Stimulated activated CD8-positive, alpha-beta memory T cell treated with anti-CD3 and anti-CD28 coated beads, Interleukin-2, amount 100 ng/mL, for 48 hours (primary cell): Measurements from ENCODE around the gene WDR46.
"Not testable (repeated sequence)": the region's sequence is repeated elsewhere in the genome, so short reads cannot be mapped to it uniquely, and the experiment has no call there.

Source experiments
- DNase-seq, 2 donors: peaks; one replicate each; pipeline ENCODE4 v3.0.0-alpha.2; 2020; ENCODE audit warnings: low read depth in 2 of 2

The WDR46 gene

GRCh38 chr6:33288141-33288920, 708 bp downstream of the WDR46 start:
- no peak for DNase-seq

- DNase-seq = no peak
These were observed 1.8 kb downstream of the WDR46 start for GRCh38 chr6:33286946-33287914.

- DNase-seq = not testable (repeated sequence)
These were observed 3.8 kb downstream of the WDR46 start for GRCh38 chr6:33285214-33285613.

- no peak for DNase-seq
These were observed 8.5 kb downstream of the WDR46 start for GRCh38 chr6:33280539-33280938.

- no peak for DNase-seq
These were observed 9.0 kb downstream of the WDR46 start for GRCh38 chr6:33279971-33280511.

- no peak for DNase-seq
These were observed 9.8 kb downstream of the WDR46 start for GRCh38 chr6:33279257-33279695.

GRCh38 chr6:33278810-33279209, 10.2 kb downstream of the WDR46 start:
- no peak for DNase-seq

GRCh38 chr6:33278392-33278741, 10.7 kb downstream of the WDR46 start:
- DNase-seq = no peak

GRCh38 chr6:33277663-33278391, 11.2 kb downstream of the WDR46 start:
- peak in 1 of 2 donors; percentile 24 for DNase-seq

- DNase-seq = peak; percentile 71 to 76
These were observed 12.0 kb downstream of the WDR46 start, which contains the start of gene B3GALT4 for GRCh38 chr6:33276864-33277662. Gene B3GALT4, plus strand, starts transcription at chr6:33277123. Its CDS starts 297 bp downstream, at chr6:33277420.

GRCh38 chr6:33276581-33276863, 12.5 kb downstream of the WDR46 start:
- DNase-seq = no peak

- not testable (repeated sequence) for DNase-seq
These were observed 13.1 kb downstream of the WDR46 start for GRCh38 chr6:33275795-33276580.

GRCh38 chr6:33273924-33274902, 14.8 kb downstream of the WDR46 start:
- no peak for DNase-seq

GRCh38 chr6:33273129-33273923, 15.7 kb downstream of the WDR46 start:
- DNase-seq = no peak

GRCh38 chr6:33272275-33273128, 16.5 kb downstream of the WDR46 start:
- no peak for DNase-seq

GRCh38 chr6:33271468-33272274, 17.4 kb downstream of the WDR46 start, which contains the start of the genes RPS18 and VPS52:
Gene RPS18, plus strand, starts transcription at chr6:33272075. Its CDS starts 45 bp downstream, at chr6:33272120.
Gene VPS52, minus strand, starts transcription at chr6:33271876. Its CDS starts 201 bp downstream, at chr6:33271675.
- peak; percentile 64 to 82 for DNase-seq
